H9 (cell line): ENCODE data around the gene PRR23E. TPM values are rescaled to one million over a fixed set of nuclear protein-coding genes. Genes with fewer than 3 reads are reported as not detected.

ENCODE experiments used
- DNase-seq: peaks from one replicate; pipeline ENCODE4 v3.0.0-alpha.2; 2017
- H2AFZ ChIP-seq: one replicate; pipeline ENCODE4 v1.6.1; 2013; ENCODE audit warnings: mild to moderate bottlenecking, low read length, control low read depth, moderate library complexity
- H2AK5ac ChIP-seq: 2 replicates; pipeline ENCODE4 v1.6.1; 2013; ENCODE audit warnings: low read length, control low read depth, mixed read lengths; ENCODE audit not compliant: insufficient read length
- H2BK120ac ChIP-seq: one replicate; pipeline ENCODE4 v1.6.1; 2013; ENCODE audit warnings: low read depth, mild to moderate bottlenecking, low read length, control low read depth, inconsistent platforms; ENCODE audit not compliant: poor library complexity, severe bottlenecking
- H2BK12ac ChIP-seq: 2 replicates; pipeline ENCODE4 v1.6.1; 2013; ENCODE audit warnings: low read length, control low read depth, mixed read lengths, low read depth; ENCODE audit not compliant: insufficient read length
- H2BK15ac ChIP-seq: 2 replicates; pipeline ENCODE4 v1.6.1; 2013; ENCODE audit warnings: low read depth, low read length, control low read depth
- H2BK20ac ChIP-seq: one replicate; pipeline ENCODE4 v1.6.1; 2013; ENCODE audit warnings: low read depth, mild to moderate bottlenecking, low read length, control low read depth, inconsistent platforms; ENCODE audit not compliant: poor library complexity, severe bottlenecking
- H2BK5ac ChIP-seq: 2 replicates; pipeline ENCODE4 v1.6.1; 2013; ENCODE audit warnings: low read length, control low read depth, mixed read lengths; ENCODE audit not compliant: insufficient read length
- H3K14ac ChIP-seq: 2 replicates; pipeline ENCODE4 v1.6.1; 2013; ENCODE audit warnings: low read length, control low read depth; ENCODE audit not compliant: insufficient read depth
- H3K18ac ChIP-seq: 2 replicates; pipeline ENCODE4 v1.6.1; 2013; ENCODE audit warnings: low read depth, mild to moderate bottlenecking, mixed read lengths, low read length, control low read depth; ENCODE audit not compliant: insufficient read length
- H3K23ac ChIP-seq: 2 replicates; pipeline ENCODE4 v1.6.1; 2013; ENCODE audit warnings: low read length, control low read depth, mixed read lengths, low read depth; ENCODE audit not compliant: insufficient read length
- H3K23me2 ChIP-seq: 2 replicates; pipeline ENCODE4 v1.6.1; 2013; ENCODE audit warnings: low read depth, mild to moderate bottlenecking, mixed read lengths, low read length, control low read depth; ENCODE audit not compliant: insufficient read length, poor library complexity, severe bottlenecking
- H3K27ac ChIP-seq: 2 replicates; pipeline ENCODE4 v1.5.1; 2013; ENCODE audit warnings: low read length, control low read depth, mixed read lengths, low read depth; ENCODE audit not compliant: insufficient read length
- H3K27me3 ChIP-seq: 2 replicates; pipeline ENCODE4 v1.6.1; 2013; ENCODE audit warnings: low read length, control low read depth, inconsistent platforms; ENCODE audit not compliant: insufficient read depth
- H3K4ac ChIP-seq: 2 replicates; pipeline ENCODE4 v1.6.1; 2013; ENCODE audit warnings: low read depth, mild to moderate bottlenecking, control low read depth, inconsistent platforms, low read length, moderate library complexity
- H3K4me1 ChIP-seq: 2 replicates; pipeline ENCODE4 v1.6.1; 2013; ENCODE audit warnings: low read length, control low read depth, inconsistent platforms; ENCODE audit not compliant: insufficient read depth
- H3K4me2 ChIP-seq: 2 replicates; pipeline ENCODE4 v1.6.1; 2013; ENCODE audit warnings: low read length, control low read depth, mixed read lengths; ENCODE audit not compliant: insufficient read length, insufficient read depth
- H3K56ac ChIP-seq: 2 replicates; pipeline ENCODE4 v1.6.1; 2013; ENCODE audit warnings: low read depth, mild to moderate bottlenecking, mixed read lengths, low read length, control low read depth; ENCODE audit not compliant: insufficient read length
- H3K79me1 ChIP-seq: 2 replicates; pipeline ENCODE4 v1.6.1; 2013; ENCODE audit warnings: low read depth, mild to moderate bottlenecking, moderate library complexity, low read length, control low read depth, inconsistent platforms; ENCODE audit not compliant: insufficient read depth, poor library complexity, severe bottlenecking
- H3K79me2 ChIP-seq: 2 replicates; pipeline ENCODE4 v1.6.1; 2013; ENCODE audit warnings: low read length, control low read depth, inconsistent platforms; ENCODE audit not compliant: insufficient read depth
- H3K9ac ChIP-seq: 2 replicates; pipeline ENCODE4 v1.6.1; 2013; ENCODE audit warnings: low read length, control low read depth, mixed read lengths; ENCODE audit not compliant: insufficient read length; ENCODE audit errors: extremely low read depth
- H3K9me3 ChIP-seq: one replicate; pipeline ENCODE4 v1.6.1; 2013; ENCODE audit warnings: low read depth, low read length, inconsistent platforms; ENCODE audit not compliant: control insufficient read depth
- H3T11ph ChIP-seq: one replicate; pipeline ENCODE4 v1.6.1; 2013; ENCODE audit warnings: mild to moderate bottlenecking, low read length, control low read depth, inconsistent platforms
- H4K20me1 ChIP-seq: one replicate; pipeline ENCODE4 v1.6.1; 2013; ENCODE audit not compliant: control insufficient read depth, insufficient read length, insufficient read depth
- H4K5ac ChIP-seq: 2 replicates; pipeline ENCODE4 v1.6.1; 2013; ENCODE audit warnings: low read depth, mild to moderate bottlenecking, mixed read lengths, low read length, control low read depth; ENCODE audit not compliant: insufficient read length
- H4K8ac ChIP-seq: replicated peaks from 2 replicates; pipeline ENCODE4 v1.6.1; 2013; ENCODE audit warnings: low read length, control low read depth, mixed read lengths, low read depth; ENCODE audit not compliant: insufficient read length
- H4K91ac ChIP-seq: 2 replicates; pipeline ENCODE4 v1.6.1; 2013; ENCODE audit warnings: low read depth, mild to moderate bottlenecking, moderate library complexity, mixed read lengths, low read length, control low read depth; ENCODE audit not compliant: insufficient read length
- H3K27ac Mint-ChIP-seq, 3 experiments: 2 replicates in 2 of 3; 3 replicates in 1 of 3; pipeline ENCODE4 v1.8.0; 2020 to 2021; ENCODE audit warnings: mixed read lengths in 3 of 3, mild to moderate bottlenecking in 1 of 3, moderate library complexity in 1 of 3
- H3K27me3 Mint-ChIP-seq: 2 replicates; pipeline ENCODE4 v1.8.0; 2021; ENCODE audit warnings: low read depth, mild to moderate bottlenecking, moderate library complexity, mixed read lengths
- H3K36me3 Mint-ChIP-seq, 3 experiments: 2 replicates in 2 of 3; 3 replicates in 1 of 3; pipeline ENCODE4 v1.8.0; 2020 to 2021; ENCODE audit warnings: low read depth in 3 of 3, mixed read lengths in 3 of 3; ENCODE audit not compliant: insufficient read depth in 1 of 3
- H3K4me1 Mint-ChIP-seq, 2 experiments: 2 replicates each; pipeline ENCODE4 v1.8.0; 2020; ENCODE audit warnings: mixed read lengths in 2 of 2
- H3K4me3 Mint-ChIP-seq, 2 experiments: 2 replicates in 1 of 2; 3 replicates in 1 of 2; pipeline ENCODE4 v1.8.0; 2020 to 2021; ENCODE audit warnings: mild to moderate bottlenecking in 2 of 2, mixed read lengths in 2 of 2, moderate library complexity in 1 of 2
- H3K9me3 Mint-ChIP-seq, 2 experiments: 2 replicates in 1 of 2; 3 replicates in 1 of 2; pipeline ENCODE4 v1.8.0; 2020; ENCODE audit warnings: mild to moderate bottlenecking in 2 of 2, mixed read lengths in 2 of 2, moderate library complexity in 1 of 2
- CTCF ChIP-seq: fragments of 200-600 bp; sonication (generic); conservative IDR thresholded peaks from 3 replicates; pipeline ENCODE4 v1.8.0; 2021; ENCODE audit warnings: antibody characterized with exemption, mild to moderate bottlenecking
- WGBS: extraction: QIAGEN DNeasy Blood & Tissue Kit; methylation state at CpG from one replicate; pipeline ENCODE4 v1.1.7; 2013; ENCODE audit warnings: missing lambda C conversion rate, low lambda C conversion rate, mixed read lengths; ENCODE audit not compliant: insufficient read length; ENCODE audit errors: extremely low coverage; 5-methylcytosine and 5-hydroxymethylcytosine counted together
- total RNA-seq: library from RNA; stranded (reverse); gene quantifications from 2 replicates; pipeline ENCODE4 v1.2.1, GENCODE V29; 2021

The PRR23E gene
- total RNA-seq, 1 experiment from 2014 or later: not detected

- Histone ChIP-seq H4K5ac (no peak overlapping the region), H3K14ac (no peak overlapping the region), H3K4me2 (no peak overlapping the region), H2BK12ac (no peak overlapping the region), H4K91ac (no peak overlapping the region), H3K4me1 (no peaks in the 10 kb centered on the region), H3T11ph (no peak overlapping the region), H2AK5ac (no peak overlapping the region), H2BK15ac (no peak overlapping the region), H3K23me2 (no peaks in the 10 kb centered on the region), H3K27ac (no peak overlapping the region), H3K79me1 (no peaks in the 10 kb centered on the region), H2BK5ac (no peak overlapping the region), H3K18ac (no peak overlapping the region), H2AFZ (no peak overlapping the region), H4K8ac (no peak overlapping the region), H4K20me1 (no peaks in the 10 kb centered on the region), H2BK120ac (no peak overlapping the region), H3K56ac (no peak overlapping the region), H3K9ac (no peak overlapping the region), H3K4ac (no peak overlapping the region), H3K9me3 (no peaks in the 10 kb centered on the region), H3K79me2 (no peaks in the 10 kb centered on the region), H3K23ac (no peak overlapping the region), H2BK20ac (no peak overlapping the region), H3K27me3 (no peaks in the 10 kb centered on the region)
- H3K27ac Mint-ChIP-seq: no peak overlapping the region
- H3K9me3 Mint-ChIP-seq: peaks cover 0 to under 1% of the 10 kb centered on the region in 2 experiments; a peak in 2 of 5 replicates
- no peak overlapping the region for H3K4me3 Mint-ChIP-seq
- whole genome bisulfite sequencing: no CpG with 5 or more reads among the region's 2 CpGs
- no peaks in the 10 kb centered on the region for H3K36me3 Mint-ChIP-seq
- H3K4me1 Mint-ChIP-seq: peaks cover 6 to 9% of the 10 kb centered on the region in 2 experiments
- DNase-seq: no peak
- peaks cover 18% of the 10 kb centered on the region for H3K27me3 Mint-ChIP-seq
- no peak for TF ChIP-seq CTCF
Observed at GRCh38 chr3:127196002-127196401, 3.1 kb downstream of the PRR23E start.
